Skeletal muscle satellite cell (primary cell): ENCODE measurements around the gene HOXA3.

Experiments
- H3K27me3 ChIP-seq: 2 replicates; pipeline ENCODE4 v1.7.0; 2013; ENCODE audit warnings: low read length; ENCODE audit not compliant: control insufficient read depth, insufficient read depth
- H3K36me3 ChIP-seq: 2 replicates; pipeline ENCODE4 v1.7.0; 2013; ENCODE audit warnings: mild to moderate bottlenecking, control low read depth, low read length; ENCODE audit not compliant: insufficient read depth
- H3K4me1 ChIP-seq: 2 replicates; pipeline ENCODE4 v1.7.0; 2013; ENCODE audit warnings: low read length; ENCODE audit not compliant: control insufficient read depth, insufficient read depth
- H3K4me2 ChIP-seq: 2 replicates; pipeline ENCODE4 v1.7.0; 2013; ENCODE audit warnings: mild to moderate bottlenecking, low read length
- H3K4me3 ChIP-seq: 2 replicates; pipeline ENCODE4 v1.7.0; 2013; ENCODE audit warnings: low read length
- H3K9ac ChIP-seq: 2 replicates; pipeline ENCODE4 v1.7.0; 2013; ENCODE audit warnings: mild to moderate bottlenecking, low read depth, low read length, moderate library complexity
- H3K9me3 ChIP-seq: replicated peaks from 2 replicates; pipeline ENCODE4 v1.7.0; 2013; ENCODE audit warnings: mild to moderate bottlenecking, control low read depth, low read length

Gene HOXA3

DNA sequence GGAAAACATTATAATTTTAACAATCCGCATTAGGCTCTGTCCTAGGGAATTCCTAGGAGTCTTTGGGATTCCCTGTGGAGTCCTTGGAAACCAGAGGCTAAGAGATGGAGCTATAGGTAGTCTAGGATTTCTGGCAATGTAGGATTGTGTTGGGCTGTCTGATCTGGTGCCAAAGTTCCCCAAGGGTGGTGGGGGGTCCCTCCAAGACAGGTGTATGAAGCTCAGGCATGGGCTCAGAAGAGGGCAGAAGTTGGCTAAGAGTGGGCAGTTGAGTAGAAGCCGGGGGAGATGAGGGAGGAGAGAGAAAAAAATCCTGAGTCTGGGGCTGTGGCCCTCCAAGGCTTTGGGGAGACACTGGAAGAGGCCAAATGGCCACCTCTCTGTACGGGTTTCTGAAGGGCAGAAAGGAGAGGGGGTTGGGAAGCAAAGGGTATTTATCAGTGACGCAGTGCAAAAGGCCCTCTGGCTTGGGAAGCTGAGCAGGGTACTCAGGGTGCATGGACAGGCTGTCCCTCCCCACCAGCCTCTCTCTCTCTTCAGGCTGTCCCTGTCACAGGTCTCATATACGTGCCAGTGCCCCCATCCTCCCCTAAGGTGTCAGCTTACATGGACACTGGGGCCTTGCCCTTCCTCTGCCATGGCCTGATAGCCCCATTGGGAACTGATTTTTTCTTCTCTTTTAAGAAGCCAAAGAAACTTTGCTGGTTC is 5.7 kb downstream of the HOXA3 start:
- Histone ChIP-seq H3K9me3 (no peaks in the 10 kb centered on the region), H3K27me3 (no peaks in the 10 kb centered on the region), H3K4me2 (peak overlapping the region; percentile 98), H3K4me3 (no peak overlapping the region), H3K4me1 (peaks cover 33% of the 10 kb centered on the region), H3K36me3 (peaks cover 36% of the 10 kb centered on the region), H3K9ac (no peak overlapping the region)

GRCh38 chr7:27145914-27146412 is 6.4 kb downstream of the HOXA3 start:
- H3K4me2 ChIP-seq, result no peak overlapping the region
- no peaks in the 10 kb centered on the region for H3K27me3 ChIP-seq
- H3K9ac ChIP-seq, result no peak overlapping the region
- no peaks in the 10 kb centered on the region for H3K9me3 ChIP-seq
- peaks cover 33% of the 10 kb centered on the region for H3K4me1 ChIP-seq
- H3K36me3 ChIP-seq, result peaks cover 42% of the 10 kb centered on the region
- H3K4me3 ChIP-seq, result no peak overlapping the region

- H3K4me1 ChIP-seq, result peaks cover 32% of the 10 kb centered on the region
- no peaks in the 10 kb centered on the region for H3K27me3 ChIP-seq
- H3K9ac ChIP-seq, result no peak overlapping the region
- H3K9me3 ChIP-seq, result no peaks in the 10 kb centered on the region
- H3K4me3 ChIP-seq, result no peak overlapping the region
- H3K4me2 ChIP-seq, result no peak overlapping the region
- peaks cover 44% of the 10 kb centered on the region for H3K36me3 ChIP-seq
Measured at GRCh38 chr7:27145165-27145913, 7.0 kb downstream of the HOXA3 start.

GRCh38 chr7:27144781-27145164 is 7.6 kb downstream of the HOXA3 start:
- H3K27me3 ChIP-seq, result no peaks in the 10 kb centered on the region
- no peak overlapping the region for H3K4me2 ChIP-seq
- no peak overlapping the region for H3K4me3 ChIP-seq
- H3K36me3 ChIP-seq, result peaks cover 50% of the 10 kb centered on the region
- no peaks in the 10 kb centered on the region for H3K9me3 ChIP-seq
- H3K4me1 ChIP-seq, result peaks cover 26% of the 10 kb centered on the region
- no peak overlapping the region for H3K9ac ChIP-seq

GRCh38 chr7:27143950-27144780 is 8.2 kb downstream of the HOXA3 start:
- H3K4me3 ChIP-seq, result no peak overlapping the region
- no peak overlapping the region for H3K9ac ChIP-seq
- H3K4me2 ChIP-seq, result peak overlapping the region; percentile 91
- H3K9me3 ChIP-seq, result no peaks in the 10 kb centered on the region
- peaks cover 52% of the 10 kb centered on the region for H3K36me3 ChIP-seq
- H3K27me3 ChIP-seq, result no peaks in the 10 kb centered on the region
- peaks cover 20% of the 10 kb centered on the region for H3K4me1 ChIP-seq

DNA sequence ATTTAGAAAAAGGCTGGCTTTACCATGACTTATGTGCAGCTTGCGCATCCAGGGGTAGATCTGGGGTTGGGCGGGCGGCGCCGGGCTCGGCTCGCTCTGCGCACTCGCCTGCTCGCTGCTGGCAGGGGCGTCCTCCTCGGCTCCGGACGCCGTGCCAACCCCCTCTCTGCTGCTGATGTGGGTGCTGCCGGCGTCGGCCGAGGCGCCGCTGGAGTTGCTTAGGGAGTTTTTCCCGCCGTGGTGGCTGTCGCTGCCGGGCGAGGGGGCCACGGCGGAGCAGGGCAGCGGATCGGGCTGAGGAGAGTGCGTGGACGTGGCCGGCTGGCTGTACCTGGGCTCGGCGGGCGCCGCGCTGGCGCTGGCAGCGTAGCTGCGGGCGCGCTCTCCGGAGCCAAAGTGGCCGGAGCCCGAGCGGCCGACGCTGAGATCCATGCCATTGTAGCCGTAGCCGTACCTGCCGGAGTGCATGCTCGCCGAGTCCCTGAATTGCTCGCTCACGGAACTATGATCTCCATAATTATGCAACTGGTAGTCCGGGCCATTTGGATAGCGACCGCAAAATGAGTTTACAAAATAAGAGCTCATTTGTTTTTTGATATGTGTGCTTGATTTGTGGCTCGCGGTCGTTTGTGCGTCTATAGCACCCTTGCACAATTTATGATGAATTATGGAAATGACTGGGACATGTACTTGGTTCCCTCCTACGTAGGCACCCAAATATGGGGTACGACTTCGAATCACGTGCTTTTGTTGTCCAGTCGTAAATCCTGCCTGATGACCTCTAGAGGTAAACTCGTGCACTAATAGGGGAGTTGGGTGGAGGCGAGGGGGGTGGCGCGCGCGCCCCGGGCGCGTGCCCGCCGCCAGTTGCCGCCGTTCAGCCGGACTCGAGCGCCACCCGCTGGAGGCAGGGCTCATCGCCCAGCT is 9.1 kb downstream of the HOXA3 start, which contains the start of gene HOXA5:
TSS of gene HOXA5 (minus strand) at position 659 of the 927 bp plus-strand sequence. CDS start at position 585, 74 bp downstream.
- peak within 1 kb of the TSS; percentile 67 for H3K4me3 ChIP-seq
- peaks cover 11% of the 10 kb centered on the region for H3K4me1 ChIP-seq
- no peaks in the 10 kb centered on the region for H3K9me3 ChIP-seq
- peaks cover 54% of the 10 kb centered on the region for H3K36me3 ChIP-seq
- no peaks in the 10 kb centered on the region for H3K27me3 ChIP-seq
- H3K4me2 ChIP-seq, result peak within 1 kb of the TSS; percentile 91
- H3K9ac ChIP-seq, result peak within 1 kb of the TSS; percentile 62

- Histone ChIP-seq H3K4me1 (peaks cover 7% of the 10 kb centered on the region), H3K36me3 (peaks cover 54% of the 10 kb centered on the region), H3K4me2 (peak overlapping the region; percentile 91), H3K9ac (peak overlapping the region; percentile 62), H3K4me3 (peak overlapping the region; percentile 67), H3K9me3 (no peaks in the 10 kb centered on the region), H3K27me3 (no peaks in the 10 kb centered on the region)
Measured at GRCh38 chr7:27142580-27143022, 9.8 kb downstream of the HOXA3 start.

DNA sequence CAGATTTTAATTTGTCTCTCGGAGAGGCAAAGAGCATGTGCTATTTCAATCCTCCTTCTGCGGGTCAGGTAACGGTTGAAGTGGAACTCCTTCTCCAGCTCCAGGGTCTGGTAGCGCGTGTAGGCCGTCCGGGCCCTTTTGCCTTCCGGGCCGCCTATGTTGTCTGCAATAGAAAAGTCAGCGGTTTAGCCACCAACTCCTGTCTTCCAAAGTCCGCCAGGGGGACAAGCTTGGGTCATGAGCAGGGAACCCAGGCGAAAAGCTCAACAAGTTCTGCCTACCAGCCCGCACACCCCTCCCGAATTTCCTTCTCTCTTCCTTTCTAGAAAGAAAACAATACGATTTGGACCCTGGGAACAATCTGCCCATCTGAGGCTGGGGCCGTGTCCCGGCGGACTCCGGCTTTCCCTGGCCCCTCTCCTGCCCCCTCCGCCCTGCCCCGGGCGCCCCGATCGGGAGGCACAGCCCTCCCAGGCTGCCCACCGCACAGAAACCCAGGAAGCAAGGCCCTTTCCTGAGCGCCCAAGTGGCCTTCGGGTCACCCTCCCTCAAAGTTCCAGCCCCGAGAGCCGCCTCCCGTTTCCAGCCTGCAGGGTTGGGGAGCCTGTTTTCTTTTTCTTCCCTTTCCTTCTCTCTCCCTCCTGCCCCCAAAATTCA is 10.3 kb downstream of the HOXA3 start:
- peaks cover 7% of the 10 kb centered on the region for H3K4me1 ChIP-seq

DNA sequence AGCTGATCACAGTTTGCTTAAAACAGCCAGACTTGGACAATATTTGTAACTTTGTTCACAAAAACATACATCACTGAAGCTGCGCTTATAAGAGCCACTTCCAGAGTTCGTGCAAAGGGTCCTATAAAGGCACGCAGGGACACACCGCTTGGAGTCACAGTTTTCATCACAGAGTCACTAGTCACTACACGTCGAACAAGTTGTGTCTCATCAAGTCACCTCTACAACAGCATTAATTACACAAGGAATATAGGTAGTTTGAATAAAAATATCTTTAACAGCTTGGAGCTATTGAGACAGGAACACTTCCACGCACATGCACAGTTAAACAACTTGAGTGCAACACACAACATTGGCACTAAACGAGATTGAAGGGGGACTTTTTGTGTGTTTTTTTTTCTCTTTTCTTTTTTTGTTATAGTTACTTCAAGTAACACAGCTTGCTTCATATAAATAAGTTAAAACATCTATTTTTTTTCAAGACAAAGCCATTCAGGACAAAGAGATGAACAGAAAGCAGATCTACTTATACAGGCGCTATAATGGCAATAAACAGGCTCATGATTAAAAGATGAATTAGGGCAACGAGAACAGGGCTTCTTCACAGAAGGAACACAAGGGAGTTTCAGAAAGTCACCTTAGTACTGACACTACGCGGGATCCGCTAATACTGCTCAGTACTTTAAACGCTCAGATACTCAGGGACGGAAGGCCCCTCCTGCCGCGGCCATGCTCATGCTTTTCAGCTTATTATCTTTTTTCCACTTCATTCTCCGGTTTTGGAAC is 11.1 kb downstream of the HOXA3 start:
- Histone ChIP-seq H3K9ac (no peak overlapping the region), H3K9me3 (no peaks in the 10 kb centered on the region), H3K4me1 (peaks cover 12% of the 10 kb centered on the region), H3K4me3 (no peak overlapping the region), H3K4me2 (no peak overlapping the region), H3K27me3 (no peaks in the 10 kb centered on the region), H3K36me3 (peaks cover 49% of the 10 kb centered on the region)

More for the DNA sequence above, 10.3 kb downstream of the HOXA3 start:
- Histone ChIP-seq H3K9ac (peak overlapping the region; percentile 62), H3K36me3 (peaks cover 54% of the 10 kb centered on the region), H3K4me2 (no peak overlapping the region), H3K27me3 (no peaks in the 10 kb centered on the region), H3K9me3 (no peaks in the 10 kb centered on the region), H3K4me3 (no peak overlapping the region)
